GM23248 (cell line): Measurements from ENCODE around the gene IFT74.

Experiments
- EZH2 ChIP-seq: fragments of 200-600 bp; sonication (generic); IDR thresholded peaks from 2 replicates; pipeline ENCODE4 v1.6.1; 2018; ENCODE audit warnings: antibody characterized with exemption, mild to moderate bottlenecking; ENCODE audit not compliant: insufficient read depth, poor library complexity, severe bottlenecking
- EZH2phosphoT487 ChIP-seq: fragments of 200-600 bp; sonication (generic); IDR thresholded peaks from 2 replicates; pipeline ENCODE4 v1.6.1; 2018; ENCODE audit warnings: antibody characterized with exemption, moderate library complexity, mild to moderate bottlenecking, low read depth; ENCODE audit not compliant: insufficient read depth

- TF ChIP-seq EZH2 (no peak), EZH2phosphoT487 (no peak)
Observed at GRCh38 chr9:26955222-26955903, 849 bp upstream of the IFT74 start.
